Stomach (tissue), 4 donors: ENCODE data around the gene HTR3D.

Experiments
- CTCF ChIP-seq, 7 experiments: fragments of 450-650 bp in 4 of 7; fragments of 200-600 bp in 3 of 7; sonication (generic) in 3 of 7; IDR thresholded peaks; one replicate each; pipeline ENCODE4 v1.5.1; 2016 to 2019; ENCODE audit warnings: antibody characterized with exemption in 7 of 7, control low read depth in 2 of 7, mild to moderate bottlenecking in 1 of 7
- POLR2A ChIP-seq, 4 donors: fragments of 450-650 bp; IDR thresholded peaks; one replicate each; pipeline ENCODE4 v1.6.1; 2016; ENCODE audit warnings: antibody characterized with exemption in 4 of 4, control low read depth in 2 of 4, mild to moderate bottlenecking in 1 of 4, moderate library complexity in 1 of 4
- POLR2AphosphoS5 ChIP-seq, 3 donors: sonication (generic); formaldehyde crosslinking; IDR thresholded peaks; one replicate each; pipeline ENCODE4 v1.6.1; 2016; ENCODE audit warnings: antibody characterized with exemption in 3 of 3

- TF ChIP-seq CTCF (IDR thresholded peaks at IDR 0.05): no peak
- TF ChIP-seq POLR2A (IDR thresholded peaks at IDR 0.05): no peak
- TF ChIP-seq POLR2AphosphoS5 (IDR thresholded peaks at IDR 0.05): no peak
These were observed 29.8 kb upstream of the HTR3D start for GRCh38 chr3:184001761-184002160.
